ENCODE results near the gene FMNL2. TPM values are rescaled to one million over a fixed set of nuclear protein-coding genes. Genes with fewer than 3 reads are reported as not detected.

The FMNL2 gene
- total RNA-seq, 1 experiment from 2014 or later = 28.1 TPM

GRCh38 chr2:152600697-152601096 is 265.7 kb downstream of the FMNL2 start:
- intact Hi-C loops (cut with micrococcal nuclease) = no loop called here
- no peak overlapping the region for H3K27ac ChIP-seq (ENCODE audit: low read depth, low read length)
- H3K9ac ChIP-seq (ENCODE audit: low read length) = no peak overlapping the region
- H3K4me3 ChIP-seq (replicated peaks in 1 of 2; ENCODE audit: low read depth in 1 of 2, low read length in 2 of 2) = no peak overlapping the region
- ChIA-PET CTCF (no interaction called here), POLR2A (no interaction called here), RAD21 (ENCODE audit: low non-redundant PET in 1 of 2, low total read pairs in 2 of 2, uncharacterized antibody in 2 of 2, unreplicated experiment in 2 of 2) (no interaction called here)
- ATAC-seq = no peak
- H2AFZ ChIP-seq (ENCODE audit: low read depth, low read length, poor library complexity, severe bottlenecking) = no peak overlapping the region
- BruUV-seq (replicated peaks) = no TSS peak
- peaks cover 0 to 14% of the 10 kb centered on the region in 2 experiments; a peak in 2 of 4 replicates for H3K4me1 ChIP-seq (ENCODE audit: control insufficient read depth in 1 of 2, insufficient read depth in 2 of 2, low read length in 2 of 2)
- no peak overlapping the region for H3K4me2 ChIP-seq (ENCODE audit: low read length)
- no peak for DNase-seq (ENCODE audit: low read depth, low spot score)
- TF ChIP-seq YY1 (IDR thresholded peaks at IDR 0.05; ENCODE audit: extremely low read depth, insufficient replicate concordance, low read depth, low read length) = no peak
- no peak for TF ChIP-seq EZH2phosphoT487 (IDR thresholded peaks at IDR 0.05; ENCODE audit: borderline replicate concordance)
- no peak for TF ChIP-seq SIN3A (IDR thresholded peaks at IDR 0.05; ENCODE audit: low read depth)
- no peak for TF ChIP-seq SRF (IDR thresholded peaks at IDR 0.05; ENCODE audit: low read depth)
- no peak for TF ChIP-seq POLR2AphosphoS5 (IDR thresholded peaks at IDR 0.05; ENCODE audit: low read depth, low read length)
- TF ChIP-seq RAD21 (IDR thresholded peaks at IDR 0.05; ENCODE audit: low read depth) = no peak
- TF ChIP-seq CEBPB (IDR thresholded peaks at IDR 0.05; ENCODE audit: low read depth) = no peak
- no peak for TF ChIP-seq ZNF274 (IDR thresholded peaks at IDR 0.05; ENCODE audit: low read depth, low read length)
- TF ChIP-seq ZFX (IDR thresholded peaks at IDR 0.05) = no peak
- TF ChIP-seq SP1 (IDR thresholded peaks at IDR 0.05; ENCODE audit: low read depth) = no peak
- TF ChIP-seq EGR1 (IDR thresholded peaks at IDR 0.05; ENCODE audit: low read depth) = no peak
- no peak for TF ChIP-seq ELF1 (IDR thresholded peaks at IDR 0.05; ENCODE audit: borderline replicate concordance, low read depth)
- TF ChIP-seq MAX (IDR thresholded peaks at IDR 0.05) = no peak
- TF ChIP-seq TCF7L2 (IDR thresholded peaks at IDR 0.05; ENCODE audit: borderline replicate concordance, extremely low read depth, insufficient read depth, insufficient read length) = no peak
- TF ChIP-seq POLR2A (IDR thresholded peaks at IDR 0.05; ENCODE audit: borderline replicate concordance, extremely low read depth, insufficient read depth, insufficient read length) = no peak
- no peak for TF ChIP-seq CTCF (IDR thresholded peaks at IDR 0.05 in 2 of 3, conservative IDR thresholded peaks at IDR 0.05 in 1 of 3; ENCODE audit: borderline replicate concordance in 1 of 3, insufficient read depth in 1 of 3, low read depth in 2 of 3, low read length in 2 of 3)
- TF ChIP-seq REST (IDR thresholded peaks at IDR 0.05; ENCODE audit: low read depth) = no peak
- no peak for TF ChIP-seq JUND (IDR thresholded peaks at IDR 0.05)
- no peaks in the 10 kb centered on the region for H3K27me3 ChIP-seq (ENCODE audit: insufficient read depth, low read length)
- H3K9me2 ChIP-seq (ENCODE audit: insufficient read depth) = no peaks in the 10 kb centered on the region
- no peaks in the 10 kb centered on the region for H3K9me3 ChIP-seq (ENCODE audit: control insufficient read depth in 1 of 2, insufficient read depth in 1 of 2, low read depth in 1 of 2, low read length in 2 of 2)
- no peaks in the 10 kb centered on the region for H3K79me2 ChIP-seq (ENCODE audit: insufficient read depth, low read length)
- no peaks in the 10 kb centered on the region for H3K36me3 ChIP-seq (ENCODE audit: control insufficient read depth in 1 of 2, insufficient read depth in 2 of 2, low read length in 2 of 2)
- 0 out of 2 replicates have a peak, but pooled peaks cover 5% of the 10 kb centered on the region for H4K20me1 ChIP-seq (ENCODE audit: insufficient read depth)

Measured in HCT116 (cell line).